HG02623 (cell line): ENCODE measurements around the gene SYNDIG1.
"Not testable (repeated sequence)": the region's sequence is repeated elsewhere in the genome, so short reads cannot be mapped to it uniquely, and the experiment has no call there.

Source experiments
- ATAC-seq: cut with Tn5 transposase; IDR thresholded peaks from one replicate; pipeline ENCODE4 v1.9.1; 2021; ENCODE audit warnings: moderate library complexity; ENCODE audit not compliant: unreplicated experiment

SYNDIG1 gene

GRCh38 chr20:24492031-24492607 is 22.7 kb downstream of the SYNDIG1 start:
- ATAC-seq, result no peak

- no peak for ATAC-seq
Measured at GRCh38 chr20:24492698-24493097, 23.3 kb downstream of the SYNDIG1 start.

GRCh38 chr20:24493181-24493580 is 23.8 kb downstream of the SYNDIG1 start:
- no peak for ATAC-seq

- no peak for ATAC-seq
Measured at GRCh38 chr20:24493661-24494459, 24.4 kb downstream of the SYNDIG1 start.

GRCh38 chr20:24494460-24494920 is 25.1 kb downstream of the SYNDIG1 start:
- ATAC-seq, result no peak

- no peak for ATAC-seq
Measured at GRCh38 chr20:24495266-24495665, 25.8 kb downstream of the SYNDIG1 start.

GRCh38 chr20:24497851-24498250 is 28.4 kb downstream of the SYNDIG1 start:
- no peak for ATAC-seq

- ATAC-seq, result no peak
Measured at GRCh38 chr20:24498641-24499040, 29.2 kb downstream of the SYNDIG1 start.

- no peak for ATAC-seq
Measured at GRCh38 chr20:24499472-24499871, 30.0 kb downstream of the SYNDIG1 start.

GRCh38 chr20:24501764-24502556 is 32.5 kb downstream of the SYNDIG1 start:
- ATAC-seq, result no peak

GRCh38 chr20:24502661-24503060 is 33.2 kb downstream of the SYNDIG1 start:
- no peak for ATAC-seq

- ATAC-seq, result no peak
Measured at GRCh38 chr20:24503352-24503931, 34.0 kb downstream of the SYNDIG1 start.

- ATAC-seq, result no peak
Measured at GRCh38 chr20:24504331-24505285, 35.2 kb downstream of the SYNDIG1 start.

- ATAC-seq, result no peak
Measured at GRCh38 chr20:24506146-24506545, 36.7 kb downstream of the SYNDIG1 start.

GRCh38 chr20:24506696-24507095 is 37.3 kb downstream of the SYNDIG1 start:
- no peak for ATAC-seq

- ATAC-seq, result no peak
Measured at GRCh38 chr20:24507182-24507853, 37.9 kb downstream of the SYNDIG1 start.

GRCh38 chr20:24512441-24512840 is 43.0 kb downstream of the SYNDIG1 start:
- ATAC-seq, result not testable (repeated sequence)

- ATAC-seq, result no peak
Measured at GRCh38 chr20:24518515-24518914, 49.1 kb downstream of the SYNDIG1 start.

- ATAC-seq, result no peak
Measured at GRCh38 chr20:24519476-24519875, 50.0 kb downstream of the SYNDIG1 start.

- no peak for ATAC-seq
Measured at GRCh38 chr20:24521032-24521431, 51.6 kb downstream of the SYNDIG1 start.
